GM12878 (cell line): ENCODE data around the gene MYO1E. TPM values are rescaled to one million over a fixed set of nuclear protein-coding genes. Genes with fewer than 3 reads are reported as not detected.

Source experiments
- ATAC-seq: fragments of 200-7000 bp; cut with Tn5 transposase; 3 replicates; pipeline ENCODE4 v1.9.1; 2020; ENCODE audit warnings: mild to moderate bottlenecking, moderate library complexity
- BruUV-seq: library from RNA; stranded (reverse); fragments of 400-500 nt; replicated peaks from 2 replicates; lab custom pipeline; 2021; lab: Mats Ljungman, UMichigan
- CTCF ChIA-PET: fragments of 300-600 bp; sonication (Branson Sonifier 250); formaldehyde crosslinking; extraction: SDS; loops from one replicate; lab custom pipeline; 2021; ENCODE audit warnings: inconsistent platforms; lab: Yijun Ruan, JAX
- POLR2A ChIA-PET: fragments of 350-600 bp; formaldehyde crosslinking; extraction: SDS; loops from one replicate; lab custom pipeline; 2021; ENCODE audit warnings: inconsistent platforms; lab: Charles Lee
- RAD21 ChIA-PET: fragments of 300-600 bp; sonication (Branson Sonifier 250); formaldehyde crosslinking; loops from one replicate; lab custom pipeline; 2023; ENCODE audit warnings: antibody characterized with exemption; ENCODE audit not compliant: unreplicated experiment; lab: Charles Lee
- SMC1A ChIA-PET: fragments of 300-600 bp; sonication (Branson Sonifier 250); formaldehyde crosslinking; loops from one replicate; lab custom pipeline; 2023; ENCODE audit not compliant: unreplicated experiment, uncharacterized antibody; lab: Charles Lee
- DNase-seq: peaks from one replicate; pipeline ENCODE4 v3.0.0-alpha.2; 2011; ENCODE audit warnings: low read depth, low spot score
- FAIRE-seq: peaks from 3 replicates; lab custom pipeline; 2011; peaks lifted over from hg19 to GRCh38; lab: Jason Lieb, UNC
- H2AFZ ChIP-seq: 2 replicates; pipeline ENCODE4 v1.6.0; 2011; ENCODE audit warnings: low read depth, low read length, control low read depth; ENCODE audit not compliant: control insufficient read depth
- H3K27ac ChIP-seq: 2 replicates; pipeline ENCODE4 v1.5.1; 2011; ENCODE audit warnings: control low read depth; ENCODE audit not compliant: control insufficient read depth, insufficient read depth
- H3K27me3 ChIP-seq, 2 experiments: replicated peaks in 1 of 2; 2 replicates each; pipeline versions ENCODE4 v1.6.0 to v1.6.1; 2011; ENCODE audit warnings: low read length in 1 of 2; ENCODE audit not compliant: control insufficient read depth in 2 of 2, insufficient read depth in 2 of 2
- H3K36me3 ChIP-seq, 2 experiments: 2 replicates each; pipeline ENCODE4 v1.5.1; 2011; ENCODE audit warnings: low read length in 1 of 2; ENCODE audit not compliant: control insufficient read depth in 2 of 2, insufficient read depth in 2 of 2
- H3K4me1 ChIP-seq: 2 replicates; pipeline ENCODE4 v1.6.1; 2011; ENCODE audit warnings: mild to moderate bottlenecking, low read length, moderate library complexity, mixed read lengths; ENCODE audit not compliant: control insufficient read depth, insufficient read depth
- H3K4me2 ChIP-seq: 2 replicates; pipeline ENCODE4 v1.6.0; 2011; ENCODE audit warnings: control low read depth; ENCODE audit not compliant: control insufficient read depth, insufficient read depth
- H3K4me3 ChIP-seq: fragments of 200-600 bp; sonication (generic); 2 replicates; pipeline ENCODE4 v1.5.1; 2016
- H3K79me2 ChIP-seq: 2 replicates; pipeline ENCODE4 v1.6.0; 2011; ENCODE audit warnings: low read length; ENCODE audit not compliant: control insufficient read depth, insufficient read depth
- H3K9ac ChIP-seq: 2 replicates; pipeline ENCODE4 v1.8.0; 2011; ENCODE audit warnings: low read length, control low read depth, mixed read lengths; ENCODE audit not compliant: control insufficient read depth, insufficient read depth
- H3K9me3 ChIP-seq: replicated peaks from 3 replicates; pipeline ENCODE4 v1.5.1; 2011; ENCODE audit warnings: mild to moderate bottlenecking, low read length; ENCODE audit not compliant: control insufficient read depth, insufficient read depth
- H4K20me1 ChIP-seq: 2 replicates; pipeline ENCODE4 v1.6.0; 2011; ENCODE audit not compliant: control insufficient read depth, insufficient read depth
- MEF2B ChIP-seq: fragments of 450-650 bp; IDR thresholded peaks from 2 replicates; pipeline ENCODE4 v1.6.1; 2018; ENCODE audit warnings: mild to moderate bottlenecking, moderate library complexity; ENCODE audit not compliant: partially characterized antibody, poor library complexity, severe bottlenecking
- ZNF592 ChIP-seq: fragments of 450-650 bp; IDR thresholded peaks from 2 replicates; pipeline ENCODE4 v1.6.1; 2017; ENCODE audit warnings: mild to moderate bottlenecking, moderate library complexity
- WGBS: methylation state at CpG from one replicate; pipeline ENCODE4 v1.1.6; 2016; ENCODE audit warnings: low lambda C conversion rate; ENCODE audit not compliant: insufficient replicate concordance, insufficient coverage; ENCODE audit errors: missing lambda C conversion rate; 5-methylcytosine and 5-hydroxymethylcytosine counted together
- in situ Hi-C: fragments of 300-500 bp; cut with MboI; formaldehyde crosslinking; loops from 9 replicates; pipeline ENCODE4 v1.14.3; 2018; ENCODE audit warnings: mixed read lengths
- intact Hi-C: fragments of 100-400 bp; cut with micrococcal nuclease; formaldehyde crosslinking; loops from one replicate; pipeline ENCODE4 v1.14.2; 2022; ENCODE audit not compliant: unreplicated experiment
- polyA plus RNA-seq, 11 experiments: library from polyadenylated mRNA; depleted of rRNA in 4 of 11; unstranded in 6 of 11; stranded (reverse) in 5 of 11; fragments of >200 nt; fragmentation: Nextera tagmentation in 4 of 11; fragmentation: Illumina TruSeq in 1 of 11; extraction: Ambion mirVana in 4 of 11; extraction: Trizol in 1 of 11; gene quantifications; 1 replicate in 1 of 11; 2 replicates in 10 of 11; pipeline versions ENCODE4 v1.2.1 to v1.2.3, GENCODE V29; 2011 to 2016; ENCODE audit warnings: inconsistent platforms in 2 of 11, missing spikeins in 2 of 11, low read depth in 1 of 11
- total RNA-seq, 4 experiments: library from RNA; depleted of rRNA in 3 of 4; stranded (reverse); fragments of >200 nt in 3 of 4; fragmentation: Illumina TruSeq in 1 of 4; extraction: Trizol in 1 of 4; gene quantifications; 2 replicates each; pipeline versions ENCODE4 v1.2.1 to v1.2.3, GENCODE V29; 2013 to 2021

MYO1E gene
- total and polyA plus RNA-seq, 10 of the 15 experiments (the other 5 are each of a cell fraction or from before 2014, with no cell fraction given): 10.3 to 266 (median 64.9) TPM

GRCh38 chr15:59218710-59219109 lies 154.0 kb downstream of the MYO1E start:
- H3K9me3 ChIP-seq: no peaks in the 10 kb centered on the region
- no TSS peak for BruUV-seq
- CTCF ChIA-PET: no interaction called here
- intact Hi-C loops: no loop called here
- no peak for TF ChIP-seq ZNF592
- TF ChIP-seq MEF2B: no peak
- TF ChIP-seq, all 136 proteins: peak for 0
- Histone ChIP-seq H2AFZ (no peak overlapping the region), H3K27me3 (no peaks in the 10 kb centered on the region), H3K36me3 (peaks cover 15 to 45% of the 10 kb centered on the region in 2 experiments), H3K9ac (no peak overlapping the region), H3K4me1 (no peaks in the 10 kb centered on the region), H3K79me2 (no peaks in the 10 kb centered on the region), H3K4me2 (no peak overlapping the region), H4K20me1 (no peaks in the 10 kb centered on the region), H3K4me3 (no peak overlapping the region), H3K27ac (no peak overlapping the region)
- WGBS: 100% methylated on average over 3 of the region's 3 CpGs
- ATAC-seq (no peak), DNase-seq (no peak), FAIRE-seq (no peak)
- in situ Hi-C loops: no loop called here
- RAD21 ChIA-PET: no interaction called here
- POLR2A ChIA-PET: no interaction called here
- SMC1A ChIA-PET: interaction anchor here (2.3 kb wide), 1 partner anchor 14 kb away, joined by 11 read pairs; no protein-coding TSS in a partner anchor
